ENCODE measurements around the gene MINDY1. TPM values are rescaled to one million over a fixed set of nuclear protein-coding genes. Genes with fewer than 3 reads are reported as not detected.
A peak's percentile ranks its signal among the peaks of the same experiment; 100 is the strongest.

MINDY1 gene
- total and polyA plus RNA-seq, 9 of the 15 experiments (the other 6 are each of a cell fraction or from before 2014, with no cell fraction given) = 0.49 to 11.0 (median 6.0) TPM

GRCh38 chr1:150995460-150995859 lies 11.2 kb downstream of the MINDY1 start:
- Histone ChIP-seq H3K9me3 (replicated peaks; ENCODE audit: control insufficient read depth, insufficient read depth, low read depth, low read length) (no peaks in the 10 kb centered on the region), H3K36me3 (ENCODE audit: control insufficient read depth, insufficient read depth, low read length) (peaks cover 11% of the 10 kb centered on the region; the same call in 2 of the 3 replicates), H3K4me1 (replicated peaks in 1 of 2; ENCODE audit: control insufficient read depth in 2 of 2, insufficient read depth in 2 of 2, low read length in 2 of 2) (peaks cover 23 to 28% of the 10 kb centered on the region in 2 experiments; a peak in 4 of 5 replicates), H3K27me3 (ENCODE audit: control insufficient read depth in 2 of 2, insufficient read depth in 2 of 2, low read length in 2 of 2) (no peaks in the 10 kb centered on the region), H2AFZ (ENCODE audit: low read depth, low read length) (peak overlapping the region; percentile 34; the same call in 1 of the 2 replicates), H3K4me3 (no peak overlapping the region), H3K27ac (ENCODE audit: extremely low read depth, low read depth, low read length) (no peak overlapping the region), H3K4me2 (ENCODE audit: insufficient read depth, low read length) (peak overlapping the region; percentile 18; the same call in 1 of the 2 replicates), H3K9me1 (ENCODE audit: control insufficient read depth, insufficient read depth, low read length) (no peaks in the 10 kb centered on the region), H3K79me2 (ENCODE audit: control insufficient read depth, insufficient read depth, low read length) (no peaks in the 10 kb centered on the region), H4K20me1 (replicated peaks; ENCODE audit: control insufficient read depth, insufficient read depth, low read length) (no peaks in the 10 kb centered on the region), H3K9ac (ENCODE audit: insufficient read depth in 1 of 2, low read depth in 2 of 2, low read length in 2 of 2) (no peak overlapping the region; a peak in 1 of 4 replicates)
- WGBS (ENCODE audit: insufficient coverage, low coverage, missing lambda C conversion rate) = 43% methylated on average over 4 of the region's 4 CpGs
- POLR2A ChIA-PET = interaction anchor here (0.6 to 3.6 kb wide), 4 partner anchors 9 to 416 kb away, joined by 3 to 22 read pairs (median 12); partner anchors contain the start of genes ANXA9, MCL1 and MINDY1
- no peak for ATAC-seq
- in situ Hi-C loops (cut with MboI) = loop anchor here (5.0 to 10.0 kb wide), 2 partner anchors 431 to 738 kb away; partner anchors contain the start of gene CA14
- DNase-seq (ENCODE audit: extremely low read depth in 1 of 4, low spot score in 3 of 4) = no peak
- intact Hi-C loops (cut with micrococcal nuclease) = loop anchor here (5.0 to 10.0 kb wide), 3 partner anchors 161 to 738 kb away; partner anchors contain the start of gene CA14
- BruUV-seq (replicated peaks) = no TSS peak
- TF ChIP-seq U2AF2 (optimal IDR thresholded peaks at IDR 0.05; ENCODE audit: low read depth, low read length) (no peak), RBM34 (IDR thresholded peaks at IDR 0.05; ENCODE audit: borderline replicate concordance, insufficient read depth, low read length) (no peak), JUND (IDR thresholded peaks at IDR 0.05; ENCODE audit: borderline replicate concordance, low read depth, low read length) (no peak), JUND (tag; IDR thresholded peaks at IDR 0.05; ENCODE audit: borderline replicate concordance, low read depth, low read length) (no peak), TSHZ1 (CRISPR knock-in tag; IDR thresholded peaks at IDR 0.05) (no peak), SIN3A (IDR thresholded peaks at IDR 0.05; ENCODE audit: borderline replicate concordance in 2 of 2, control insufficient read depth in 1 of 2, low read depth in 2 of 2, low read length in 2 of 2) (no peak), RBM14 (IDR thresholded peaks at IDR 0.05; ENCODE audit: borderline replicate concordance, insufficient read depth, low read depth, low read length) (no peak), NCOR1 (IDR thresholded peaks at IDR 0.05) (no peak), KDM4B (IDR thresholded peaks at IDR 0.05; ENCODE audit: borderline replicate concordance in 2 of 2, low read depth in 1 of 2) (no peak), MEF2D (tag; conservative IDR thresholded peaks at IDR 0.05; ENCODE audit: low read depth) (no peak), CCAR2 (IDR thresholded peaks at IDR 0.05; ENCODE audit: low read depth, low read length) (no peak)
- FAIRE-seq = no peak
- CTCF ChIA-PET (ENCODE audit: low intra/inter-chr PET ratio) = interaction anchor here (0.6 to 2.6 kb wide), 6 partner anchors 373 to 841 kb away, joined by 3 to 9 read pairs (median 3); no protein-coding TSS in a partner anchor

Measured in K562 (cell line).